Hematopoietic multipotent progenitor cell treated with erythropoietin and hydrocortisone succinate and interleukin-3 and kit ligand, for 8 days (in vitro differentiated cells): ENCODE results near the gene FGF3.
"Not testable (repeated sequence)": the region's sequence is repeated elsewhere in the genome, so short reads cannot be mapped to it uniquely, and the experiment has no call there.

ENCODE experiments used
- DNase-seq: peaks from one replicate; pipeline ENCODE4 v3.0.0-alpha.2; 2015

FGF3 gene

GRCh38 chr11:69801513-69802335 lies 17.5 kb downstream of the FGF3 start:
- DNase-seq = peak; percentile 1

- DNase-seq = no peak
These were observed 18.9 kb downstream of the FGF3 start for GRCh38 chr11:69800278-69800677.

DNA sequence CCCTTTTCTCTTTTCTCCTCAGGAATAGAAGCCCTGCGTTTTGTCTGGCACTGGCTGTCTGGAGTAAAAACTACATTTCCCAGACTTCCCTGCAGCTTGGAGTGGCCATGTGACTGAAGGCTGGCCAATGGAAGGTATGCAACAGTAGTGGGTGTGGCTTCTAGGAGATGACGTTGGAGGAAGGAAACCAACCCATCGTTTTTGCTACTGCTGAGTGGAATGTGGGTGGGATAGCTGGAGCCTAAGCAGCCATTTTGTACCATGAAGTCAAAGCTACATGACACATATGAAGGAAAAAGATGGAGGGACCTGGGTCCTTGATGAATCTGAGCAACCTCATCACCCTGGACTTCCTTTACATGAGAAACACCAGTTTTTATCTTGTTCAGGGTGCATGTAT lies 19.6 kb downstream of the FGF3 start:
- peak; percentile 44 for DNase-seq

GRCh38 chr11:69799097-69799496 lies 20.1 kb downstream of the FGF3 start:
- DNase-seq = no peak

DNA sequence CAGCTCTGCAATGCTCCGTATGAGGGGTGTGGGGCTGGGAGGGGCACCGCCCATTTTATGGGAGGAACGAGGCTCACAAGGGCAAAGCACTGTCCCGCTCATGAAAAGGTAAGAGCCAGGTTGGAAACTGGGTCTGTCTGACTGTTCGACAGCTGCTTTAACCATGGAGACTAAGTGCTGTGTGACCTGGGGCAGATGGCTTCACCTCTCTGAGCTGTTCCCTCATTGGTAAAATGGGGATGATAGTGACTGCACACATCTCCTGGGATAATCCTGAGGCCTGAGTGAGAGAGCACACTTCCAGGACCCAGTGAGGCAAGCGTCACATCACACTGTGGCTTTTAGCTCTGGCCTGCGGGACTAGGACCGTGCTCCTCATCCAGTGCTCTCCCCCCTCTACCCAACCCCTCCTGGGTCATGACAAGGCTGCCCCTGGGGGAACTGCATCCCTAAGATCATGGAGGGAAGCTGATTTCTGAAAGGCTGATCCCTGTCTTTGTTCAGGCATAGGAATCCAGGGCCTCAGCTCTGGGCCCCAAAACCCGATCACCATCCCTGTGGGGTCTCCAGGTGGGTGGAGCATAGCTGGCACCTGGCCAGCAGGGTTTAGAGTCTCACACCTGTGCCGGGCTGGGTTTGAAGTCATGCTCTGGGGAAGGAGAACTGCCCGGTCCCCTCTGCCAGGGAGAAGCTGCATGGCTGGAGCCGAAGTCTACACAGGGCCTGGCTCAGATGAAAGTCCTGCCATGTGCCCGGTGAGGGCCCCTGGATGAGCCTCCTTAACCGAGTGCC lies 21.3 kb downstream of the FGF3 start:
- DNase-seq = no peak

- DNase-seq = no peak
These were observed 22.1 kb downstream of the FGF3 start for GRCh38 chr11:69797156-69797555.

- DNase-seq = no peak
These were observed 23.2 kb downstream of the FGF3 start for GRCh38 chr11:69796063-69796462.

DNA sequence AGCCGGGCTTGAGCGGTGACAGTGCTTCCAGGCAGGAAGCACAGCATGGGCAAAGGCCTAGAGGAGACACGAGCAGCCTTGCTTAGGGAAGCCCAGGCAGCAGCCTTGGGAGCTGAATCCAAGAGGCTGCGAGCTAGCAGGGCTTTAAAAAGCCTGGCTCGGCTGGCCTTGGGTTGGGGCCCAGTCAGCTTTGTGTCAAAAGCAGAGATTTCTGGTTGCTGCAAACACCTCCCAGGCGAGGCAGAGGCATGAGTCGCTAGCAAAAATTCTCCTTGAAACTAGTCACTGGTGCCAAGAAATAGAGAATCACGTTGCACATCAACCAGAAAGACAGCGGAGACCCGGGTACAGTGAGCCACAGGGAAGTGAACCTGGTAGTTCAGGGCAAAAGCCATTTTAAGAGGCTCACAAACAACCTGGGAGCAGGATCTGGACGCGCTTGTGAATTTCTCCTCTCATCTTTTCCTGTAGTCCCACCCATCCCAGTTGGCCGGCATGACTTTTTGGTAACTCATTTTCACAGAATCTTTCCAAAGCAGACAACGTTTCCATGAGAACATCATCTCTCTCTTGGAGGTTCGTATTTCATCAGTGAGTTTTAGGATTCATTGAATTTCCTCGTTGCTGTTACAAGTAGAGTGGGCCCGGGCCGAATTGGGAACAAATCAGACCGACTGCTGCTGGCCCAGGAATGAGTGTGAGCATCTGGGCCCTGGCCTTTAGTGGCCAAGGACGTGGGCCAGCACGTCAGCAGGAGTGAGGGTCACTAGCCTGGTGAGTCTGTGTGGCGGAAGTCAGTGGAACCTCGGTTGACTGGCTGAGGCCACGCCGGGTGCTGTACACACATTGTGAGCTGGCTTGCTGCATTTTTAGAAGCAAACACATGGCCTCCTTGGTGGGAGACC lies 27.7 kb downstream of the FGF3 start:
- no peak for DNase-seq

GRCh38 chr11:69788956-69789355 lies 30.3 kb downstream of the FGF3 start:
- no peak for DNase-seq

DNA sequence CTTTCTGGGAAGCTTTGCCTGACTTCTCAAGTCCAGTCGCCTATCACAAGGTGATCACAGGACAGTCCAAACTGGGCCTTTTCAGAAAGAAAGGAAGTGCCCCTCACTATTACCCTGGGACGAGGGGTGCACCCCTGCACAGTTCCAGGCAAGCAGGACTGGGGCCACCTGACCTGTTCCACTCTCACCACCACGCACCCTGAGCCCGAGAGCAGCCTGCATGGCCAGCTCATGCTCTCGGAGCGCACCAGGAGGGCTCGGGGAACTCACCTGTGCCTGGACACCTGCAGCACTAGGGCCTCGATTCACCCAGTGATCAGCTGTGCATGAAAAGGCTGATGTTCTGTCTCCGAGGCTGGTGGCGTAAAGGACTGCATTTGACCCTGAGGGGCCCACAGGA lies 31.3 kb downstream of the FGF3 start:
- DNase-seq = no peak

- no peak for DNase-seq
These were observed 31.8 kb downstream of the FGF3 start for GRCh38 chr11:69787457-69787856.

GRCh38 chr11:69781241-69781640 lies 38.0 kb downstream of the FGF3 start:
- DNase-seq = no peak

GRCh38 chr11:69778373-69778772 lies 40.8 kb downstream of the FGF3 start:
- no peak for DNase-seq

GRCh38 chr11:69775163-69775755 lies 44.0 kb downstream of the FGF3 start, which contains the start of gene FGF4:
Gene FGF4 (minus strand): TSS chr11:69775341. CDS start chr11:69775084, 257 bp downstream.
- DNase-seq = no peak

GRCh38 chr11:69774354-69775162 lies 44.7 kb downstream of the FGF3 start:
- DNase-seq = no peak

GRCh38 chr11:69773626-69774353 lies 45.4 kb downstream of the FGF3 start:
- no peak for DNase-seq

DNA sequence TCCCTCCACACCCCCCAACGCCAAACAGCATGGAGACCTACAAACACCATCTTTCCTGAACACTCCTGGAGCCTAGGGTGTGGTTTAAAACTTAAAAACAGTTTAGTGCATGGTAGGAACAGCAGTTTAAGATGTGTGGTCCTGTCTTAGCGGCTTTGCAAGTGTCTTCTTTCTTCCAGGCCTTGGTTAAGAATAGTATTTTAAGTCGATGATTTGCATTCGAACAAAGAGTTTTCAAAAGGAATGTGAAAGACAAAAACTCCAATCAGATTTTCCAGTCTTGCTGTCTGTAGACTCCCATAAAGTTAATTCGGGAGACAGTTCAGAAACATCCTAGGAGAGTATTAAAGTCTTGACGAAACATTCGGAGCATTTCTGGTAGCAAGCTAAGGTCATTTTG lies 47.8 kb downstream of the FGF3 start:
- no peak for DNase-seq

- DNase-seq = no peak
These were observed 48.7 kb downstream of the FGF3 start for GRCh38 chr11:69770540-69770939.

- DNase-seq = no peak
These were observed 53.7 kb downstream of the FGF3 start for GRCh38 chr11:69765498-69765995.

DNA sequence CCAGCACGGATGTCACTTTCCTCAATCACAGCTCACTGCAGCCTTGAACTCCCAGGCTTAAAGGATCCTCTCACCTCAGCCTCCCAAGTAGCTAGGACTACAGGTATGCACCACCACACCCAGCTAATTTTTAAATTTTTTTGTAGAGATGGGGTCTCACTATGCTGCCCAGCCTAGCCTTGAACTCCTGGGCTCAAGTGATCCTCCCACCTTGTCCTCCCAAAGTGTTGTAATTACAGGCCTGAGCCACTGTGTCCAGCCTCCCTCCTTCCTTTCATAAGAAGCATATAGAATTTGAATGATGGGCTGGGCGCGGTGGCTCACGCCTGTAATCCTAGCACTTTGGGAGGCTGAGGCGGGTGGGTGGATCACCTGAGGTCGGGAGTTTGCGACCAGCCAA lies 54.3 kb downstream of the FGF3 start:
- not testable (repeated sequence) for DNase-seq

GRCh38 chr11:69760319-69760718 lies 58.9 kb downstream of the FGF3 start:
- DNase-seq = no peak
